22Rv1 (cell line): ENCODE data around the gene WRAP53.

ENCODE experiments used
- CTCF ChIP-seq: fragments of 450-650 bp; IDR thresholded peaks from 2 replicates; pipeline ENCODE4 v1.5.1; 2017; ENCODE audit warnings: mild to moderate bottlenecking
- ZFX ChIP-seq: fragments of 450-650 bp; IDR thresholded peaks from 2 replicates; pipeline ENCODE4 v1.6.1; 2017; ENCODE audit warnings: antibody characterized with exemption, borderline replicate concordance

GRCh38 chr17:7705269-7706255, 17.3 kb downstream of the WRAP53 start:
- TF ChIP-seq CTCF, result no peak
- no peak for TF ChIP-seq ZFX
